Endothelial cell of umbilical vein (primary cell): ENCODE results near the gene SERPINI1. TPM values are rescaled to one million over a fixed set of nuclear protein-coding genes. Genes with fewer than 3 reads are reported as not detected.

Source experiments
- BruUV-seq: library from RNA; stranded (reverse); fragments of 400-500 nt; replicated peaks from 2 replicates; lab custom pipeline; 2021; lab: Mats Ljungman, UMichigan
- CTCF ChIA-PET: fragments of 300-600, 350-600 bp; sonication (Branson Sonifier 250); formaldehyde crosslinking; loops from one replicate; lab custom pipeline; 2021; ENCODE audit warnings: antibody characterized with exemption, inconsistent platforms; lab: Charles Lee
- POLR2A ChIA-PET: fragments of 300-600, 350-600 bp; sonication (Branson Sonifier 250); formaldehyde crosslinking; loops from one replicate; lab custom pipeline; 2021; ENCODE audit warnings: antibody characterized with exemption, inconsistent platforms; lab: Charles Lee
- DNase-seq: peaks from one replicate; pipeline ENCODE4 v3.0.0-alpha.2; 2011; ENCODE audit warnings: low read depth, low spot score
- FAIRE-seq: peaks from 2 replicates; lab custom pipeline; 2011; peaks lifted over from hg19 to GRCh38; lab: Jason Lieb, UNC
- H2AFZ ChIP-seq: 2 replicates; pipeline ENCODE4 v1.6.0; 2012; ENCODE audit warnings: low read depth, low read length, control low read depth, inconsistent platforms
- H3K27ac ChIP-seq: 2 replicates; pipeline ENCODE4 v1.5.1; 2011; ENCODE audit warnings: low read depth, mild to moderate bottlenecking, control low read depth, low read length, moderate library complexity; ENCODE audit not compliant: insufficient read depth
- H3K27me3 ChIP-seq, 2 experiments: 2 replicates each; pipeline versions ENCODE4 v1.6.0 to v1.6.1; 2011; ENCODE audit warnings: low read length in 2 of 2, mixed read lengths in 1 of 2; ENCODE audit not compliant: control insufficient read depth in 2 of 2, insufficient read depth in 2 of 2
- H3K36me3 ChIP-seq, 2 experiments: 2 replicates in 1 of 2; 3 replicates in 1 of 2; pipeline ENCODE4 v1.5.1; 2011; ENCODE audit warnings: low read length in 2 of 2, mild to moderate bottlenecking in 1 of 2, moderate library complexity in 1 of 2; ENCODE audit not compliant: control insufficient read depth in 2 of 2, insufficient read depth in 2 of 2; ENCODE audit errors: extremely low read depth in 1 of 2
- H3K4me1 ChIP-seq: 3 replicates; pipeline ENCODE4 v1.5.1; 2011; ENCODE audit warnings: mild to moderate bottlenecking, low read length; ENCODE audit not compliant: control insufficient read depth, insufficient read depth; ENCODE audit errors: extremely low read depth
- H3K4me2 ChIP-seq: 2 replicates; pipeline ENCODE4 v1.6.1; 2011; ENCODE audit warnings: low read length, control low read depth, mixed read lengths; ENCODE audit not compliant: insufficient read depth
- H3K4me3 ChIP-seq, 3 experiments: fragments of 200-600 bp in 1 of 3; sonication (generic), shearing (Covaris generic) in 1 of 3; replicated peaks in 1 of 3; 2 replicates each; pipeline ENCODE4 v1.5.1; 2011 to 2016; ENCODE audit warnings: control low read depth in 3 of 3, low read length in 3 of 3, mild to moderate bottlenecking in 2 of 3, inconsistent platforms in 1 of 3, low read depth in 1 of 3, moderate library complexity in 1 of 3; ENCODE audit not compliant: insufficient read depth in 1 of 3
- H3K79me2 ChIP-seq: 2 replicates; pipeline ENCODE4 v1.6.0; 2012; ENCODE audit warnings: low read length, inconsistent platforms; ENCODE audit not compliant: control insufficient read depth, insufficient read depth
- H3K9ac ChIP-seq: replicated peaks from 2 replicates; pipeline ENCODE3; 2011; ENCODE audit warnings: low read length, control low read depth; ENCODE audit not compliant: insufficient read depth; ENCODE audit errors: extremely low read depth
- H3K9me1 ChIP-seq: replicated peaks from 3 replicates; pipeline ENCODE4 v1.6.0; 2011; ENCODE audit warnings: mild to moderate bottlenecking, low read length; ENCODE audit not compliant: control insufficient read depth, insufficient read depth; ENCODE audit errors: extremely low read depth
- H3K9me3 ChIP-seq: replicated peaks from 2 replicates; pipeline ENCODE4 v1.5.1; 2012; ENCODE audit warnings: low read length, inconsistent platforms; ENCODE audit not compliant: control insufficient read depth, insufficient read depth
- H4K20me1 ChIP-seq: replicated peaks from 2 replicates; pipeline ENCODE3; 2011; ENCODE audit warnings: mild to moderate bottlenecking, low read length; ENCODE audit not compliant: control insufficient read depth, insufficient read depth; ENCODE audit errors: extremely low read depth
- EZH2 ChIP-seq: IDR thresholded peaks from 2 replicates; pipeline ENCODE4 v1.6.1; 2012; ENCODE audit warnings: borderline replicate concordance, low read depth, mild to moderate bottlenecking, moderate library complexity, low read length, inconsistent platforms; ENCODE audit not compliant: severe bottlenecking
- FOS ChIP-seq: IDR thresholded peaks from 2 replicates; pipeline ENCODE4 v1.6.1; 2011; ENCODE audit warnings: mild to moderate bottlenecking, low read length, moderate library complexity, borderline replicate concordance; ENCODE audit not compliant: insufficient read depth
- GATA2 ChIP-seq: IDR thresholded peaks from 2 replicates; pipeline ENCODE4 v1.7.0; 2011; ENCODE audit warnings: low read depth, mild to moderate bottlenecking, moderate library complexity, mixed read lengths, low read length; ENCODE audit not compliant: insufficient read length, insufficient read depth
- JUN ChIP-seq: IDR thresholded peaks from 2 replicates; pipeline ENCODE4 v1.6.1; 2011; ENCODE audit warnings: borderline replicate concordance, low read depth; ENCODE audit not compliant: insufficient read length, insufficient read depth
- MYC ChIP-seq: IDR thresholded peaks from one replicate; pipeline ENCODE4 v1.6.1; 2011; ENCODE audit warnings: mild to moderate bottlenecking, low read depth, low read length
- POLR2A ChIP-seq: IDR thresholded peaks from 2 replicates; pipeline ENCODE4 v1.6.1; 2012; ENCODE audit warnings: low read depth, mild to moderate bottlenecking, control low read depth, low read length
- POLR2AphosphoS5 ChIP-seq: IDR thresholded peaks from 2 replicates; pipeline ENCODE4 v1.6.1; 2012; ENCODE audit warnings: low read depth, mild to moderate bottlenecking, control low read depth, low read length, moderate library complexity; ENCODE audit not compliant: insufficient read depth
- dilution Hi-C: fragments of 300-500 bp; cut with MboI; formaldehyde crosslinking; loops from one replicate; pipeline ENCODE4 v1.15.0; 2019; ENCODE audit warnings: low sequenced_read_pairs; ENCODE audit not compliant: extremely low pct_ligation_motif_present
- intact Hi-C: fragments of 100-400 bp; cut with micrococcal nuclease; formaldehyde crosslinking; loops from one replicate; pipeline ENCODE4 v1.10.0; 2022
- polyA plus RNA-seq, 4 experiments: library from polyadenylated mRNA; depleted of rRNA in 3 of 4; stranded (reverse) in 3 of 4; unstranded in 1 of 4; fragments of >200 nt; gene quantifications; 2 replicates each; pipeline versions ENCODE4 v1.2.1 to v1.2.3, GENCODE V29; 2011 to 2012; ENCODE audit warnings: missing spikeins in 1 of 4
- total RNA-seq: library from RNA; stranded (reverse); gene quantifications from 2 replicates; pipeline ENCODE4 v1.2.3, GENCODE V29; 2021
- TF ChIP-seq, protein P1 (sequence below), 2 donors: IDR thresholded peaks; 1 replicate in 1 of 2; 2 replicates in 1 of 2; pipeline ENCODE4 v1.5.1; 2011; ENCODE audit warnings: low read length in 2 of 2, mild to moderate bottlenecking in 2 of 2, moderate library complexity in 2 of 2, control low read depth in 1 of 2, inconsistent platforms in 1 of 2, low read depth in 1 of 2; ENCODE audit not compliant: insufficient read depth in 1 of 2; ENCODE audit errors: extremely low read depth in 1 of 2
- TF ChIP-seq, protein P2 (sequence below): IDR thresholded peaks from 2 replicates; pipeline ENCODE4 v1.6.1; 2011; ENCODE audit not compliant: insufficient read depth, insufficient read length

The SERPINI1 gene
- total and polyA plus RNA-seq, 2 donors (not counting 3 experiments of a cell fraction or from before 2014, with no cell fraction given): 0.22 to 0.28 TPM

DNA sequence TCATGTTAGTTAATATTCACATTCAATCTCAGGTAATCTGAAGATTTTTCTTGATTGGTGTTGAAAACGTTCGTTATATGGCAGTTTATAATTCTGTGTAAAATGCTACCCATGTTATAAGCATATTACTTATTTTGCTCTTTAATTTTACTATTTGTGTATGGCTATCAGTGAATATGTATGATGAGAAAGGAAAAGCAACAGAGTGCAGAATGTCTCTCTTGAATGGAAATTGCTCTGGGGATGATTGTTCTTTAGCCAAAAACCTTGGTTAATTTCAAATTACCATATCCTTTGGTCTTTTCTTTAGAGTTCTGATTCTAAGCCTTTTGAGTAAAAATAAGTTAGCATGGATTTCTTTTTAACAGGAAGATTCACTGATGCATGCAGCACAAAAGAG, 2.5 kb downstream of the SERPINI1 start:
- peaks cover 0 to 9% of the 10 kb centered on the region in 2 experiments for H3K27me3 ChIP-seq
- H4K20me1 ChIP-seq: no peaks in the 10 kb centered on the region
- BruUV-seq: no TSS peak
- H3K4me2 ChIP-seq: no peak overlapping the region
- H3K9me1 ChIP-seq: no peaks in the 10 kb centered on the region
- H3K27ac ChIP-seq: no peak overlapping the region
- ChIA-PET POLR2A (no interaction called here), CTCF (no interaction called here)
- no peaks in the 10 kb centered on the region for H3K36me3 ChIP-seq
- intact Hi-C loops (loop anchor here (5.0 kb wide), 2 partner anchors 309 to 359 kb away; partner anchors contain the start of gene GOLIM4), dilution Hi-C loops (no loop called here)
- H2AFZ ChIP-seq: no peak overlapping the region
- FAIRE-seq (no peak), DNase-seq (no peak)
- no peak overlapping the region for H3K9ac ChIP-seq
- no peak overlapping the region for H3K4me3 ChIP-seq
- H3K9me3 ChIP-seq: no peaks in the 10 kb centered on the region
- TF ChIP-seq, protein P1, sequence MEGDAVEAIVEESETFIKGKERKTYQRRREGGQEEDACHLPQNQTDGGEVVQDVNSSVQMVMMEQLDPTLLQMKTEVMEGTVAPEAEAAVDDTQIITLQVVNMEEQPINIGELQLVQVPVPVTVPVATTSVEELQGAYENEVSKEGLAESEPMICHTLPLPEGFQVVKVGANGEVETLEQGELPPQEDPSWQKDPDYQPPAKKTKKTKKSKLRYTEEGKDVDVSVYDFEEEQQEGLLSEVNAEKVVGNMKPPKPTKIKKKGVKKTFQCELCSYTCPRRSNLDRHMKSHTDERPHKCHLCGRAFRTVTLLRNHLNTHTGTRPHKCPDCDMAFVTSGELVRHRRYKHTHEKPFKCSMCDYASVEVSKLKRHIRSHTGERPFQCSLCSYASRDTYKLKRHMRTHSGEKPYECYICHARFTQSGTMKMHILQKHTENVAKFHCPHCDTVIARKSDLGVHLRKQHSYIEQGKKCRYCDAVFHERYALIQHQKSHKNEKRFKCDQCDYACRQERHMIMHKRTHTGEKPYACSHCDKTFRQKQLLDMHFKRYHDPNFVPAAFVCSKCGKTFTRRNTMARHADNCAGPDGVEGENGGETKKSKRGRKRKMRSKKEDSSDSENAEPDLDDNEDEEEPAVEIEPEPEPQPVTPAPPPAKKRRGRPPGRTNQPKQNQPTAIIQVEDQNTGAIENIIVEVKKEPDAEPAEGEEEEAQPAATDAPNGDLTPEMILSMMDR (IDR thresholded peaks at IDR 0.05; ENCODE audit: extremely low read depth in 1 of 2, insufficient read depth in 1 of 2, low read depth in 1 of 2, low read length in 2 of 2): no peak
- TF ChIP-seq FOS: no peak
- no peak for TF ChIP-seq JUN
- TF ChIP-seq GATA2: no peak
- TF ChIP-seq, protein P2, sequence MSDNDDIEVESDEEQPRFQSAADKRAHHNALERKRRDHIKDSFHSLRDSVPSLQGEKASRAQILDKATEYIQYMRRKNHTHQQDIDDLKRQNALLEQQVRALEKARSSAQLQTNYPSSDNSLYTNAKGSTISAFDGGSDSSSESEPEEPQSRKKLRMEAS: no peak
- TF ChIP-seq POLR2A: no peak
- no peak for TF ChIP-seq EZH2
- TF ChIP-seq MYC: no peak
- no peak for TF ChIP-seq POLR2AphosphoS5
- peaks cover 10% of the 10 kb centered on the region for H3K4me1 ChIP-seq
- H3K79me2 ChIP-seq: peaks cover 14% of the 10 kb centered on the region
